HG02870 (cell line): ENCODE data around the gene NUTM2G.
"Not testable (repeated sequence)": the region's sequence is repeated elsewhere in the genome, so short reads cannot be mapped to it uniquely, and the experiment has no call there.

Experiments
- ATAC-seq: cut with Tn5 transposase; IDR thresholded peaks from one replicate; pipeline ENCODE4 v1.9.1; 2021; ENCODE audit warnings: mild to moderate bottlenecking, moderate library complexity; ENCODE audit not compliant: unreplicated experiment

Gene NUTM2G

DNA sequence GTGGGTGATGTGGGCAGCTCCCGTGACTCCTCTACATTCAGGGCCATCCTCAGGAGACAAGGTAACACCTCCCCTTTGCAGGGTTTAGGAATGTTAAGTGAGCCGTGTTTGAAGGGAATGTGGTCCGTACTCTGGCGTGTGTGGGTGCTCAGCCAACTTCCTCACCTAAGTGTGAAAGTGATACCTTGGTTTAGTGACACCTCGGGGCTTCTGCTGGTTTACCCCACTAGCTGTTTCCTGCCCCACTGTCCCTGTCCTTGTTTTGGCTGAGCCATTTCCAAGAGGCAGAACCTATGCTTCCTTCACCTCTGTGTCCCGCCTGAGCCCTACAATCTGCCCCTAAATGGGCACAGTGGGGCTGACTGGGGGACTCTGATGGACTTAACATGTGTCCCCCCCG, 12.3 kb downstream of the NUTM2G start:
- ATAC-seq: not testable (repeated sequence)

DNA sequence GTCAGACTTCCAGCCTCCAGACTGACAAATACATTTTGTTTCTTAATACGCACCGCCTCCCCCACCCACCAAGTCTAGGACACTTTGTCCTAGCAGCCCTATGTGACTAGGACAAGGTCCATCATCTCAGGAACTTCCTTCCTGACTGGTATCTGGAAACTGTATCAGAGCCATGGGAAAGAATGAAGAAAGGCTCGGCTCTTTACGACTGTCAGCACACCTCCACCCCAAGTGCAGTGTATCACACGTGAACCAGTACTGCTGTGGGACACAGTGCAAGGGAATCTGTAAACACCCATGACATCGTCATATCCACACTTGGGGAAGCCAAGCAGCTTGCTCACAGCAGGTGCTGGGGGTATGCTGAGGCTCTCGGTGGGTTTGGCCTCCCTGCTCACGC, 13.0 kb downstream of the NUTM2G start:
- not testable (repeated sequence) for ATAC-seq

DNA sequence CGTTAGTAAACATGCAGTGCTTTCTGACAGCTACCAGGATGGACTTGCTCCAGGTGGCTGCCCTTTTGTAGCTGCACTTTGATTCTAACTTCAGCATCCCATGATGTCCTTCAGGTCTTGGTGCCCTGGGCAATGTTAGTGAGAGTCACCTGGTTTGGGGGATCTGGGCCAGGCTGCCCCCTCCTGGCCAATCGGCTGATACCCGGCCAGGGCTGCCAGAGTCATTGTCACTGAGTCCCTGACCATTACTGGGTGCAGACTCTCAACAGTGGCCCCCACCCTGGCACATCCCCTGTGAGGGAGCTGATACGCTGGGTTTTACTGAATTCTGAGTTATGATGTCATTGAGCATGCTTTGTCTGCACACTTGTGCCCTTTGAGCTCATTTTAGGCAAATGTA, 13.5 kb downstream of the NUTM2G start:
- not testable (repeated sequence) for ATAC-seq

DNA sequence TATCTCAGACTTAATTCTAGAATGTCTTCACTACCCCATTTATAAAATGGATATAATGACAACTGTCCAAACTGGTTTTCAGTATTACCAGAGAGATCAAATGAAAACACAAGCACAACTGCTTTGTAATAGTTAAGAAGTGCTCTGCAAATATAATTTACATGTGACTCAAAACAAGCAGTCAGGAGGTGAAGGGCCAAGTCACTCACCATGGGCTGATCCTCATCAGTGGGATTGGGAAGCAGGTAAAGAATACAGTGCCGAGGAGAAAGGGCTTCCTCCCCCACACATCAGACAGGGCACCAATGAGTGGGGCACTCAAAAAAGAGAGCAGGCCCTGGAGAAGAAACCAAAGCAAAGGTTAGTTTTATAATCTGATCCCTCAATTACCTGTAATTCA, 20.7 kb downstream of the NUTM2G start:
- ATAC-seq: not testable (repeated sequence)

DNA sequence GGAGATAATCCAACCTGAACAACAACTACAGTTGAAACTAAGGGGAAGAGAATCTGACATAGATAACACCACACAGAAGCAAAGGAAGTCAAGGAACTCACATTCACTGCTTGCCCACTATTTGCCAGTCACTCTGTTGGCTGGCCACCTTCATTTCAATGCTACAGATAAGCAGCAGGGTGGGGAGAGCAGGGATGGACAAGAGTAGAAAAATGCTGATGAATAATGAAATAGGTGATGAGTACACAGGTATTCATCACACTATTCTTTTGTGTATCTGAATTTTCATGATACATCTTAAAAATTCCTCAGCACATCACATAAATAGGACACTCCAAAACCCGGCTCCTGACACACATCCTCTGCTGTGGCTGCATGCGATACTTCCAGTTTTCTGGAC, 21.9 kb downstream of the NUTM2G start:
- not testable (repeated sequence) for ATAC-seq

DNA sequence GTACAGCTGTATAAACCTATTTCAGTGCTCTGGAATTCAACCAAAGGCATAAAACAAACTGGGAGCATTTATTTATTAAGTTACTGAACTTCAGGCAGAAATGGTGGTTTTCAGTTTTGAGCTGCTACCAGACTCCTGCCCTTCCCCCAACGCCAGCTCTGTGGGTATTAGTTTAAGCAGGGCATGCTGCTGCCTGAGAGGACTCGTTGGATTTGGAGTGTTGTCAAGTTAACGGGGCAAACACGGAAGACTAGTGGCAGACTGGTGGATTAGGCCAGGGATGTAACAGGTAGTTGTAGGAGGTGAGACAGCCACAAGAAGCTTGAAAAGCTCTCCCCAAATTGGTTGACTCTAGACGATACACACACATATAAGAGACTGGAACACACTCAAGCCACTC, 38.9 kb downstream of the NUTM2G start:
- ATAC-seq: not testable (repeated sequence)

DNA sequence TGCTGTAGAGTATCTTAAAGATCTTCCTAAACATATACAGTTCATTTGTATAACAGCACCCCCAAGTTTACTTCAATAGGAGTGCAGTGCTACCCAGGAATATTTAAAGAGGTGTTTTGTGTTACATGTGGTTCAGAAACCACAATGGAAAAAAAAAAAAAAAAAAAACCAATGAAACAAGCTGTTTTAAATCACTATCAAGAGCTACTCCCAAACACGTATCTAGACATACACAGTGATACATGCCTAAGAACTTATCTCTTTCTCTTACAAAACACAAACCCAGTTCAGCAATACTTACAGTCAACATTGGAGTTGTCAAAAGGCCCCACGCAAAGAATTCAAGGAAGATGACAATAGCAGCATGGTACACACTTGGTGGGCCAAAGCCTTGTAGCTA, 43.9 kb downstream of the NUTM2G start:
- not testable (repeated sequence) for ATAC-seq

DNA sequence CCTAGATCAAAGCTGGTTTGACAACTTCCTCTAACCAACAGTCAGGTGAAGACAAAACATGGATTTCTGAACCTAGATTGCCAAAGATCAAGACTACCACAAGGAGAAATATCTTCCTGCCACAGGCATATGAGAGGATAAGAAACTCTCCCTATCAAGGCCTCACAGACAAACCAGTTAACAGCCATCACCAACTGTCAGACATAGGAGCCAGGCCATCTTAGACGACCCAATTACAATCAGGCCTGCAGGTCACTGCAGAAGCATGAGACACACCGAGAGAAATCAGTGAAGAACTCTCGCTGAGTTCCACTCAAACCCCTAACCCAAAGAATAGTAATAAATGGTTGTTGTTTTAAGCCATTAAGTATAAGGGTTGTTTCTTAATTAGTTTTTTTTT, 45.4 kb downstream of the NUTM2G start:
- ATAC-seq: not testable (repeated sequence)

DNA sequence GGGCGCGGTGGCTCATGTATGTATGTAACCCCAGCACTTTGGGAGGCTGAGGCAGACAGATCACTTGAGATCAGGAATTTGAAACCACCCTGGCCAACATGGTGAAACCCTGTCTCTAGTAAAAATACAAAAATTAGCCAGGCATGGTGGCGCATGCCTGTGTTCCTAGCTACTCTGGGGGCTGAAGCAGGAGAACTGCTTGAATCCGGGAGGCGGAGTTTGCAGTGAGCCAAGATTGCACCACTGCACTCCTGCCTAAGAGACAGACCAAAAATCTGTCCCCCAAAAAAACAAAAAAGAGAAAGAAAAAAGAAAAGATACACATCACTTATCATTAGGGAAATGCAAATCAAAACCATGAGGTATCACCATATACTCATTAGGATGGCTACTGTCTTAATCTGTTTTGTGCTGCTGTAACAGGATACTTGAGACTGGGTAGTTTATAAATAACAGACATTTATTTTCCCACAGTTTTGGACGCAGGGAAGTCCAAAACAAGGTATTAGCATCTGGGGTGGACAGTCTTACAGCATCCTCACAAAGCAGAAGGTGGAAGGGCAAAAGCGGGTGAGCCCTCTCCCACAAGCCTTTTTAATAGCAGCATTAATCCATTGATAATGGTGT, 55.0 kb downstream of the NUTM2G start:
- not testable (repeated sequence) for ATAC-seq

DNA sequence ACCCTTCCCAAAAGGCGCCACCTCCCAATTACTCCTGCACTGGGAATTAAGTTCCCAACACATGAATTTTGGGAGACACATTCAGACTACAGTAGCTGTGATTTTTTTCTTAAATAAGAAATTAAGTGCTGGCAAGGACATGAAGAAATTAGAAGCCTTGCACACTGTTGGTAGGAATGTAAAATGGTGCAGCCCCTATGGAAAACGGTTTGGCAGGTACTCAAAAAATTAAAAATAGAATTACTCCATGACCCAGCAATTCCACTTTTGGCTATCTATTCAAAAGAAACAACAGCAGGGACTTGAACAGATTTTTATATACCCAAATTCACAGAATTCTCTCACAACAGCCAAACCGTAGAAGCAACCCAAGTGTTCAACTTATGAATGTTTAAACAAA, 55.5 kb downstream of the NUTM2G start:
- not testable (repeated sequence) for ATAC-seq

DNA sequence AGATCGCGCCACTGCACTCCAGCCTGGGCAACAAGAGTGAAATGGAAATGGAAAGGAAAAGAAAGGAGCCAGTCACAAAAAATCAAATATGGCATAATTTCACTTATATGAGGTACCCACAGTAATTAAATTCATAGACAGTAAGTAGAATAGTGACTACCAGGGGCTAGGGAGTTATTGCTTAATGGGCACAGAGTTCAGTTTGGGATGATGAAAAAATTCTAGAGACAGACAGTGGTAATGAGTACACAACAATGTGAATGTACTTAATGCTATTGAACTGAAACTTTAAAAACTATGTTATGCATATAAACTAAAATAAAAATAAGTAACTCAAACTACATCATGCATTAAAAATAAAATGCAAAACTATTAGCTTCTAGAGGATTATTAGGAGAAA, 56.2 kb downstream of the NUTM2G start:
- not testable (repeated sequence) for ATAC-seq
